HEK293 (cell line): ENCODE measurements around the gene REX1BD.
A peak's percentile ranks its signal among the peaks of the same experiment; 100 is the strongest.

Experiments
- BCL11A ChIP-seq: fragments of 450-650 bp; formaldehyde crosslinking; IDR thresholded peaks from 2 replicates; pipeline ENCODE4 v1.5.1; 2016; ENCODE audit warnings: low read depth, missing biosample characterization, missing genetic modification characterization
- FEZF1 ChIP-seq: fragments of 450-650 bp; formaldehyde crosslinking; IDR thresholded peaks from 2 replicates; pipeline ENCODE4 v1.5.1; 2016; ENCODE audit warnings: missing biosample characterization, missing genetic modification characterization
- GFI1B ChIP-seq: fragments of 450-650 bp; formaldehyde crosslinking; IDR thresholded peaks from 2 replicates; pipeline ENCODE4 v1.5.1; 2016; ENCODE audit warnings: missing biosample characterization, missing genetic modification characterization
- GLIS2 ChIP-seq: fragments of 450-650 bp; formaldehyde crosslinking; IDR thresholded peaks from 2 replicates; pipeline ENCODE4 v1.5.1; 2016; ENCODE audit warnings: missing biosample characterization, missing genetic modification characterization
- HOXA7 ChIP-seq: sonication (generic); formaldehyde crosslinking; IDR thresholded peaks from 2 replicates; pipeline ENCODE4 v1.8.1; 2022; ENCODE audit warnings: missing genetic modification reagents, borderline replicate concordance
- KLF10 ChIP-seq: fragments of 450-650 bp; IDR thresholded peaks from 2 replicates; pipeline ENCODE4 v1.5.1; 2018; ENCODE audit warnings: missing biosample characterization, mild to moderate bottlenecking, missing genetic modification characterization
- SCRT1 ChIP-seq: fragments of 450-650 bp; formaldehyde crosslinking; IDR thresholded peaks from 2 replicates; pipeline ENCODE4 v1.5.1; 2016; ENCODE audit warnings: missing biosample characterization, missing genetic modification characterization, borderline replicate concordance
- SP3 ChIP-seq: fragments of 450-650 bp; formaldehyde crosslinking; IDR thresholded peaks from 2 replicates; pipeline ENCODE4 v1.5.1; 2016; ENCODE audit warnings: missing biosample characterization, missing genetic modification characterization
- SP7 ChIP-seq: fragments of 450-650 bp; formaldehyde crosslinking; IDR thresholded peaks from 2 replicates; pipeline ENCODE4 v1.5.1; 2016; ENCODE audit warnings: missing biosample characterization, missing genetic modification characterization
- TRIM28 ChIP-seq: IDR thresholded peaks from 2 replicates; pipeline ENCODE4 v1.6.1; 2011; ENCODE audit warnings: low read length, control low read depth, borderline replicate concordance
- YY2 ChIP-seq: fragments of 450-650 bp; formaldehyde crosslinking; IDR thresholded peaks from 2 replicates; pipeline ENCODE4 v1.5.1; 2016; ENCODE audit warnings: missing biosample characterization, missing genetic modification characterization
- ZBTB48 ChIP-seq: fragments of 450-650 bp; formaldehyde crosslinking; IDR thresholded peaks from 2 replicates; pipeline ENCODE4 v1.5.1; 2016; ENCODE audit warnings: missing biosample characterization, missing genetic modification characterization
- ZBTB49 ChIP-seq: fragments of 450-650 bp; formaldehyde crosslinking; IDR thresholded peaks from 2 replicates; pipeline ENCODE4 v1.5.1; 2016; ENCODE audit warnings: missing biosample characterization, missing genetic modification characterization, low read depth
- ZBTB6 ChIP-seq: fragments of 450-650 bp; formaldehyde crosslinking; IDR thresholded peaks from 2 replicates; pipeline ENCODE4 v1.5.1; 2017; ENCODE audit warnings: missing biosample characterization, missing genetic modification characterization
- ZFP69B ChIP-seq: fragments of 450-650 bp; formaldehyde crosslinking; IDR thresholded peaks from 2 replicates; pipeline ENCODE4 v1.5.1; 2016; ENCODE audit warnings: missing biosample characterization, missing genetic modification characterization
- ZIC2 ChIP-seq: fragments of 450-650 bp; formaldehyde crosslinking; IDR thresholded peaks from 2 replicates; pipeline ENCODE4 v1.5.1; 2016; ENCODE audit warnings: missing biosample characterization, missing genetic modification characterization
- ZNF112 ChIP-seq: fragments of 450-650 bp; formaldehyde crosslinking; IDR thresholded peaks from 2 replicates; pipeline ENCODE4 v1.5.0; 2017; ENCODE audit warnings: missing biosample characterization, missing genetic modification characterization
- ZNF157 ChIP-seq: fragments of 450-650 bp; formaldehyde crosslinking; IDR thresholded peaks from 2 replicates; pipeline ENCODE4 v1.5.1; 2016; ENCODE audit warnings: missing biosample characterization, missing genetic modification characterization
- ZNF175 ChIP-seq: fragments of 450-650 bp; formaldehyde crosslinking; IDR thresholded peaks from 2 replicates; pipeline ENCODE4 v1.5.1; 2016; ENCODE audit warnings: missing biosample characterization, missing genetic modification characterization
- ZNF274 ChIP-seq, 2 experiments: fragments of 200-500 bp in 1 of 2; fragments of 450-650 bp in 1 of 2; sonication (Bioruptor generic) in 1 of 2; formaldehyde crosslinking in 1 of 2; IDR thresholded peaks; 2 replicates each; pipeline versions ENCODE4 v1.5.1 to v1.6.1; 2014 to 2016; ENCODE audit warnings: borderline replicate concordance in 1 of 2, inconsistent platforms in 1 of 2, low read length in 1 of 2, missing biosample characterization in 1 of 2, missing genetic modification characterization in 1 of 2
- ZNF366 ChIP-seq: fragments of 450-650 bp; formaldehyde crosslinking; conservative IDR thresholded peaks from 2 replicates; pipeline ENCODE4 v1.5.1; 2016; ENCODE audit warnings: missing biosample characterization, missing genetic modification characterization
- ZNF521 ChIP-seq: fragments of 450-650 bp; formaldehyde crosslinking; IDR thresholded peaks from 2 replicates; pipeline ENCODE4 v1.5.1; 2017; ENCODE audit warnings: missing biosample characterization, mild to moderate bottlenecking, missing genetic modification characterization
- ZNF548 ChIP-seq: fragments of 450-650 bp; formaldehyde crosslinking; IDR thresholded peaks from 2 replicates; pipeline ENCODE4 v1.5.1; 2016; ENCODE audit warnings: missing biosample characterization, missing genetic modification characterization
- ZNF596 ChIP-seq: fragments of 450-650 bp; IDR thresholded peaks from 2 replicates; pipeline ENCODE4 v1.5.0; 2018; ENCODE audit warnings: missing biosample characterization, mild to moderate bottlenecking, missing genetic modification characterization, moderate library complexity
- ZNF704 ChIP-seq: fragments of 450-650 bp; formaldehyde crosslinking; IDR thresholded peaks from 2 replicates; pipeline ENCODE4 v1.5.1; 2016; ENCODE audit warnings: missing biosample characterization, missing genetic modification characterization
- ZNF776 ChIP-seq: fragments of 450-650 bp; formaldehyde crosslinking; IDR thresholded peaks from 2 replicates; pipeline ENCODE4 v1.5.0; 2017; ENCODE audit warnings: missing biosample characterization, missing genetic modification characterization, borderline replicate concordance
- TF ChIP-seq, protein P1 (sequence below): fragments of 450-650 bp; formaldehyde crosslinking; IDR thresholded peaks from 2 replicates; pipeline ENCODE4 v1.5.1; 2016; ENCODE audit warnings: missing biosample characterization, missing genetic modification characterization
- TF ChIP-seq, protein P2 (sequence below): fragments of 450-650 bp; formaldehyde crosslinking; IDR thresholded peaks from 2 replicates; pipeline ENCODE4 v1.5.1; 2016; ENCODE audit warnings: missing biosample characterization, missing genetic modification characterization
- TF ChIP-seq, protein P3 (sequence below): fragments of 450-650 bp; formaldehyde crosslinking; optimal IDR thresholded peaks from 2 replicates; pipeline ENCODE3; 2016; ENCODE audit warnings: missing biosample characterization, mild to moderate bottlenecking, missing genetic modification characterization

REX1BD gene

GRCh38 chr19:18611327-18612050, 22.9 kb downstream of the REX1BD start (continued):
- peak; percentile 31; the same call in 1 of the 2 replicates for TF ChIP-seq KLF10 (tag by site-specific recombination)
- TF ChIP-seq SP7, result no peak
- TF ChIP-seq ZNF776 (tag by site-specific recombination), result no peak
- peak; percentile 87 for TF ChIP-seq SP3
- TF ChIP-seq SCRT1, result no peak
- TF ChIP-seq ZBTB48 (tag by site-specific recombination), result no peak
- TF ChIP-seq FEZF1 (tag by site-specific recombination), result no peak
- no peak for TF ChIP-seq ZNF548
- TF ChIP-seq ZNF366 (tag by site-specific recombination), result no peak
- no peak for TF ChIP-seq ZNF521 (tag by site-specific recombination)
- TF ChIP-seq, protein P1, sequence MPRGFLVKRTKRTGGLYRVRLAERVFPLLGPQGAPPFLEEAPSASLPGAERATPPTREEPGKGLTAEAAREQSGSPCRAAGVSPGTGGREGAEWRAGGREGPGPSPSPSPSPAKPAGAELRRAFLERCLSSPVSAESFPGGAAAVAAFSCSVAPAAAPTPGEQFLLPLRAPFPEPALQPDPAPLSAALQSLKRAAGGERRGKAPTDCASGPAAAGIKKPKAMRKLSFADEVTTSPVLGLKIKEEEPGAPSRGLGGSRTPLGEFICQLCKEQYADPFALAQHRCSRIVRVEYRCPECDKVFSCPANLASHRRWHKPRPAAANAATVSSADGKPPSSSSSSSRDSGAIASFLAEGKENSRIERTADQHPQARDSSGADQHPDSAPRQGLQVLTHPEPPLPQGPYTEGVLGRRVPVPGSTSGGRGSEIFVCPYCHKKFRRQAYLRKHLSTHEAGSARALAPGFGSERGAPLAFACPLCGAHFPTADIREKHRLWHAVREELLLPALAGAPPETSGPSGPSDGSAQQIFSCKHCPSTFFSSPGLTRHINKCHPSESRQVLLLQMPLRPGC (tag by site-specific recombination), result no peak
- no peak for TF ChIP-seq HOXA7 (CRISPR knock-in tag)
- no peak for TF ChIP-seq ZFP69B
- no peak for TF ChIP-seq YY2
- TF ChIP-seq ZNF175 (tag by site-specific recombination), result no peak
- TF ChIP-seq ZIC2 (tag by site-specific recombination), result peak; percentile 74
- peak; percentile 66 for TF ChIP-seq GLIS2 (tag by site-specific recombination)
- TF ChIP-seq ZNF704, result no peak
- no peak for TF ChIP-seq ZBTB49 (tag by site-specific recombination)
- TF ChIP-seq BCL11A (tag by site-specific recombination), result no peak
- TF ChIP-seq, protein P2, sequence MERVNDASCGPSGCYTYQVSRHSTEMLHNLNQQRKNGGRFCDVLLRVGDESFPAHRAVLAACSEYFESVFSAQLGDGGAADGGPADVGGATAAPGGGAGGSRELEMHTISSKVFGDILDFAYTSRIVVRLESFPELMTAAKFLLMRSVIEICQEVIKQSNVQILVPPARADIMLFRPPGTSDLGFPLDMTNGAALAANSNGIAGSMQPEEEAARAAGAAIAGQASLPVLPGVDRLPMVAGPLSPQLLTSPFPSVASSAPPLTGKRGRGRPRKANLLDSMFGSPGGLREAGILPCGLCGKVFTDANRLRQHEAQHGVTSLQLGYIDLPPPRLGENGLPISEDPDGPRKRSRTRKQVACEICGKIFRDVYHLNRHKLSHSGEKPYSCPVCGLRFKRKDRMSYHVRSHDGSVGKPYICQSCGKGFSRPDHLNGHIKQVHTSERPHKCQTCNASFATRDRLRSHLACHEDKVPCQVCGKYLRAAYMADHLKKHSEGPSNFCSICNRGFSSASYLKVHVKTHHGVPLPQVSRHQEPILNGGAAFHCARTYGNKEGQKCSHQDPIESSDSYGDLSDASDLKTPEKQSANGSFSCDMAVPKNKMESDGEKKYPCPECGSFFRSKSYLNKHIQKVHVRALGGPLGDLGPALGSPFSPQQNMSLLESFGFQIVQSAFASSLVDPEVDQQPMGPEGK, result peak; percentile 91
- TF ChIP-seq ZBTB6 (tag by site-specific recombination), result no peak
- TF ChIP-seq ZNF112 (tag by site-specific recombination), result no peak
- no peak for TF ChIP-seq GFI1B (tag by site-specific recombination)
- no peak for TF ChIP-seq ZNF274 (IDR thresholded peaks at IDR 0.05; ENCODE audit: low read length)
- TF ChIP-seq ZNF274 (tag by site-specific recombination; IDR thresholded peaks at IDR 0.05; ENCODE audit: borderline replicate concordance), result no peak
- no peak for TF ChIP-seq TRIM28
- no peak for TF ChIP-seq ZNF157 (tag by site-specific recombination)
- TF ChIP-seq, protein P3, sequence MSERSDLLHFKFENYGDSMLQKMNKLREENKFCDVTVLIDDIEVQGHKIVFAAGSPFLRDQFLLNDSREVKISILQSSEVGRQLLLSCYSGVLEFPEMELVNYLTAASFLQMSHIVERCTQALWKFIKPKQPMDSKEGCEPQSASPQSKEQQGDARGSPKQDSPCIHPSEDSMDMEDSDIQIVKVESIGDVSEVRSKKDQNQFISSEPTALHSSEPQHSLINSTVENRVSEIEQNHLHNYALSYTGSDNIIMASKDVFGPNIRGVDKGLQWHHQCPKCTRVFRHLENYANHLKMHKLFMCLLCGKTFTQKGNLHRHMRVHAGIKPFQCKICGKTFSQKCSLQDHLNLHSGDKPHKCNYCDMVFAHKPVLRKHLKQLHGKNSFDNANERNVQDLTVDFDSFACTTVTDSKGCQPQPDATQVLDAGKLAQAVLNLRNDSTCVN (tag by site-specific recombination), result peak; percentile 38
- no peak for TF ChIP-seq ZNF596 (tag by site-specific recombination)
